ENCODE data around the gene TMEM252. TPM values are rescaled to one million over a fixed set of nuclear protein-coding genes. Genes with fewer than 3 reads are reported as not detected.

The TMEM252 gene
- total RNA-seq, 4 donors from 2014 or later, result not detected

Other genes with a start within 250 kb of the TMEM252 start
- not detected for gene FOXD4L3, start 238.0 kb downstream of the TMEM252 start, total RNA-seq
- 10 to 100 TPM in 1 of 4 donors, 1 to 10 TPM in 3; 7.3 to 16.8 (median 8.7) TPM for gene PGM5, start 184.3 kb downstream of the TMEM252 start, total RNA-seq
- 1 to 10 TPM in 3 of 4 donors, under 1 TPM in 1; 0.42 to 3.3 (median 2.7) TPM for gene PIP5K1B, start 164.4 kb upstream of the TMEM252 start, total RNA-seq

Measured in lower leg skin (tissue), 4 donors.